NAMALWA (cell line): ENCODE measurements around the gene NFASC.
A peak's percentile ranks its signal among the peaks of the same experiment; 100 is the strongest.

Experiments used
- DNase-seq: peaks from one replicate; pipeline ENCODE4 v3.0.0-alpha.2; 2015; ENCODE audit warnings: low spot score

NFASC gene

GRCh38 chr1:205041998-205042910 is 171.6 kb downstream of the NFASC start:
- no peak for DNase-seq

DNA sequence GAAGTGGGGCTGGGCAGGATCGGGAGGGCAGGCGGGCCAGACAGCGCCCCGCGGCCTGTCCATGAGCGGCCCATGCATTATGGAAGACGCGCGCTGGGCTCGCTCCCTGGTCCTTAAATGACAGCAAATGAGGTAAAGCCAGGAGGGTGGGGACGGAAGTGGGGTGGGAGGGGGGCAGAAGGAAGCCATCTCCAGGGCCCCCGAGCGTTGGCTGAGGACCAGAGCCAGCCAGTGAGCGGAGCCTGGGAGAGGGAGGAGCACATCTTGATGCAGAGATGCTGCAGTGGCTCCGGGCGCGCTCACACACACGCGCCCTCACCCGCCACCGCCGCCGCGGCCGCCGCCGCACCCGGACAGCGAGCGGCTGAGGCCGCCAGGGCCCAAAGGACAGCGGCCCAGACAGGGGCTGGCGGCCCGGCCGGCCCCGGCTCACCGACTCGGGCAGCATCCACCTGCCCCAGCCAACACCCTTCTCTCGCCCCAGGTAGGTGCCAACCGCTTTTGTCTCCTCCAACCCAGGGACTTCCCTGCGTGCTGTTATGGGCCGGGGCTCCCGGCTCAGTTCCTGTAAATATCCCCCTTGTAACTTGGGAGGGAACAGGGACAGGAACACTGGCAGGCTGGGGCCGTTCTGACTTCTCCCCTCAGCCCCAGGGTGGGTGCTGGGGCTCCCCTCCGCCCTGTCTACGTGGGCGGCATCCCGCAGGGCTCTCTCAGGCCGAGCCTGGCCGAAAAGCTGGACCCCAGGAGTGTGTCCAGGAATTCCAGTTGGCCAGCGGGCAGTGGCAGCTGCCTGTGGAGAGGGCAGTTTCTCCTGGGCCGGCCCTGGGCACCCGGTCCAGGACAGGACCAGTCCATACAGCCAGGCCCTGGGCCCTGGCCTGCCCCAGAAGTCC is 172.5 kb downstream of the NFASC start, which contains the start of gene CNTN2:
CNTN2 (plus strand) TSS at position 302 of the 896 bp plus-strand sequence. CDS start 9,974 bp downstream, outside the sequence.
- no peak for DNase-seq

GRCh38 chr1:205043866-205044265 is 173.2 kb downstream of the NFASC start:
- no peak for DNase-seq

DNA sequence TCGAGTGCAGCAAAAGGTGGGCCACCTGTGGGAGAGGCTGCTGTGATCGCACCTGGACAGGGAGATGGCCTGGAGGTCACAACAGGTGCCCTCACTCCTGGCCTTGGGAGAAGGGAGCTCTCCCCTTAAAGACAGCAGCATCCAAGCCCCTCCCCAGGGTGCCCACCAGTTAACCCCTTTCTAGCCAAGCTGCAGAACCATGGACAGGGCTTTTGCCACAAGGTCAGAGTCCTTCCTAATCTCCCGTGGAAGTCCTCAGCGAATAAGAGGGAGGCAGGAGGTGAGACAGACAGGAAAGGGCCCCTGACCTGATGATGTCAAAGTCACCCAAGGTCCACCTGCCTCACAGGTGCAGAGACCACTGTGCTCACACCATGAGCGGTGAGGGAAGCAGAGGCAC is 174.1 kb downstream of the NFASC start:
- DNase-seq: no peak

- no peak for DNase-seq
These were observed 174.5 kb downstream of the NFASC start for GRCh38 chr1:205045146-205045545.

GRCh38 chr1:205046870-205047269 is 176.2 kb downstream of the NFASC start:
- DNase-seq: no peak

- no peak for DNase-seq
These were observed 177.1 kb downstream of the NFASC start for GRCh38 chr1:205047764-205048231.

GRCh38 chr1:205048382-205048781 is 177.7 kb downstream of the NFASC start:
- no peak for DNase-seq

DNA sequence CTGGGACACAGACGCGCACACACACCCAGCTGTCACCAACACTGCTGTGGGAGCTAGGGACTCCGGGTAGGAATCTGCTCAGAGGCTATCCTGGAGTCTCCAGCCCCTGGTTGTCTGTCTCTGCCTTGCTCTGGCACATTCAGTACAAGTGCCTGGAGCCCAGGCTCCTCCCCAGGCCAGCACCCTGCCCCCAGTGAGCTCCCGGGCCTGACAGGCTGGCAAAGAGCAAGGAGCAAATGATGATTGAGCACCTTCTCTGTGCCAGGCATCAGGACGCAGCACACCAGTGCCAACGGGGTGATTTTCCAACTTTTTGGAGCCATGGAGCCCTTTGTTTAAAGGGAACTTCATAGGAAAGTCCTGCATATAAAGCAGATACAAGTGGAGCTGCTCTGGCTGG is 178.8 kb downstream of the NFASC start:
- no peak for DNase-seq

- DNase-seq: no peak
These were observed 182.0 kb downstream of the NFASC start for GRCh38 chr1:205052690-205053089.

DNA sequence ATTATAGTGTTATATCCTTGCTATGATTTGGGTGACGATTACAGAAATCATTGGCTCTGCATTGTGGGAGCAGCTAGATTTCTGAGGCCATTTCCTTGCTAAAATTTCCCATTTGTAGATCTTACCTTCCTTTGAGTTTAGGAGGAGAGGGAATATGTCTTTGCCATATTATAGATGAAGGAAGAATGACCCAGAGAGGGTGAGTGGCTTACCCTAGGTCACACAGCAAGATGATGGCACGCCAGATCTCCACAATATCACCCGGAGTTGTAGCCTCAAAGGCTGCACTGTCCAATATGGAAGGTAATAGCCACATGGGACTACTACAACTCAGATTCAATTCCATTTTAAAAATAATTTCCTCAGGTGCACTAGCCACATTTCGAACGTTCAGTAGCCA is 182.6 kb downstream of the NFASC start:
- no peak for DNase-seq

GRCh38 chr1:205054013-205054412 is 183.4 kb downstream of the NFASC start:
- DNase-seq: no peak

GRCh38 chr1:205056188-205056611 is 185.5 kb downstream of the NFASC start:
- DNase-seq: no peak

DNA sequence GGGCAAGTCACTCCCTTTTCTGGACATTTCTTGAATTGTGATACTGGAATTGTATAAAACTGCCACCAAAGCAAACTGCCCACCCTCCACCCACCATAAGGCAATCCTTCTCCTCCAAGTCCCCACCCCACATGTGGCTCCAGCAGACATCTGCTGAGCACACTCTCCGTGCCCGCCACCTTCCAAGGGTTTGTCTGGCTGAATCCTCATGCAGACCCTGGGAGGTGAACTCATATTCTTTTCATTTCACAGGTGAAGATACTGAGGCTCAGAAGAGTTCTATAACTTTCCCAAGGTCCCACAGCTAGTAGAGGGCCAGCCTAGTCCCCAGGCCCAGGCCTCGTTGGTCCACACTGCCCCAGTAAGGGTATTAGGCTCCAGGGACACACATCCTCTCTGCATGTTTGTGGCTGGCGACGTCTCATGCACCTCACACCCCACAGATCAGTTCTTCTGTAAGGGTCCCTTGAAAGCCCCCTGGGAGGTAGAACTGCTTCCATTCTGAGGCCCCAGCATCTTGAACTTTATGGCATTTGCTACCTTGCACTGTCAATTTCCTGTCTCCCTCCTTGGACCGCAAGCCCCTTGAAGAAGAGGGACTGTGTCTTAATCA is 186.4 kb downstream of the NFASC start:
- DNase-seq: no peak

- no peak for DNase-seq
These were observed 187.3 kb downstream of the NFASC start for GRCh38 chr1:205057808-205058575.

DNA sequence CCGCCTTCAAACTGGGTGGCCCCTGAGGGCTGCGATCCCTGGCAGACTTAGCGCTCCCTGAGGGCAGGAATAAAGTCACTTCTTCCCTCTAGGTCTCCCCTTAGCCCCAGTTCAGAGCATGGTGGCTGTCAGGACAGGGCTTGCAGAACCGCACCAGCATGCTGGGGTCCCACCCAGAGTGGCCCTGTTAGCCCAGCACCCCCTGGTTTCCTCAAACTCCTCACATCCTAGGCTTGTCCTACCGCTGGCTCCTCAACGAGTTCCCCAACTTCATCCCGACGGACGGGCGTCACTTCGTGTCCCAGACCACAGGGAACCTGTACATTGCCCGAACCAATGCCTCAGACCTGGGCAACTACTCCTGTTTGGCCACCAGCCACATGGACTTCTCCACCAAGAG is 188.2 kb downstream of the NFASC start:
- DNase-seq: no peak

GRCh38 chr1:205059660-205060059 is 189.0 kb downstream of the NFASC start:
- DNase-seq: no peak

DNA sequence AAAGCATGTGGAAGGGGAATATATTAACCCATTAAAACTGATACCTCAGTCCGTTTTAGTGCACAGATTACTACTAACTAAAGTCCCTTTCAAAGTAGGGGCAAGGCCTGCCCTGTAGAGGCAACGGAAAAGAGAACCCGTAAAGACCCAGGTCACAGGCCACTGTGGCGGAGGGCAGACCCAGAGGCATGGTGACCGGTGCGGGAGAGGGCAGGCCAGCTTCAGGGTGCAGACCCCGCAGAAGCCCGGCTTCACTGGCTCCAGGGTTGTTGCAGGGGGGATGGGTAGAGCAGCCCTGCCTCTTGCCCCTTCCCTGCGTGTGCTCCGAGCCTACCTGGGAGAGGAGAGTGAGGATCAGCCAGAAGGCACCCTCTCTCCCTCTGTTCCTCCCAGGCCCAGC is 190.1 kb downstream of the NFASC start:
- no peak for DNase-seq

DNA sequence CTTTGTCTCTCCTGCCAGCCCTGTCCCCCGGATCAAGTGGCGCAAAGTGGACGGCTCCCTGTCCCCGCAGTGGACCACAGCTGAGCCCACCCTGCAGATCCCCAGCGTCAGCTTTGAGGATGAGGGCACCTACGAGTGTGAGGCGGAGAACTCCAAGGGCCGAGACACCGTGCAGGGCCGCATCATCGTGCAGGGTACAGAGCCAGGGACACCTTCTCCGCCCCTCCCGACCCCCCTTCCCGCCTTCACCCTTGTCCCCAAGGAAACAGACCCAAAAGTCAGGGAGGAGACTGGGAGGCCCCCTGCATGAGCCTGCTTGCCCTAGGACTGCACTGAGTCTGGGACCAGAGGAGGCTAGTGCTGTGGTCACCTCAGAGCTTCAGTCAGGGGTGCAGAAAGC is 190.6 kb downstream of the NFASC start:
- DNase-seq: no peak

DNA sequence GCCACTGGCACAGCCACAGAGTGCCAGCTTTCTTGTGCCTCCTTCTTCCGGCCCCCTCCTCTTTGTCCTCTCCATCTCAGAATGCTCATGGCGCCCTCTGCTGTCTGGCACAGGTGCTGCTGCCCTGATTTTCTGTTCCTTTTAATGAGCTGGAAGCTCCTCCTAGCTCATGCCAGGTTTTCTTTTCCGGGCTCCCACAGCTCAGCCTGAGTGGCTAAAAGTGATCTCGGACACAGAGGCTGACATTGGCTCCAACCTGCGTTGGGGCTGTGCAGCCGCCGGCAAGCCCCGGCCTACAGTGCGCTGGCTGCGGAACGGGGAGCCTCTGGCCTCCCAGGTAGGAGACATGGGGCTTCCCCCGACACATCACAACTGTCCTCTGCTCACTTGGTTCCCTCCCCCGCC is 191.0 kb downstream of the NFASC start:
- peak; percentile 85 for DNase-seq

GRCh38 chr1:205062319-205062718 is 191.7 kb downstream of the NFASC start:
- DNase-seq: no peak
